ENCODE data around the gene TSLP. TPM values are rescaled to one million over a fixed set of nuclear protein-coding genes. Genes with fewer than 3 reads are reported as not detected.

Gene TSLP
- polyA plus RNA-seq, 1 of the 3 experiments (the other 2 are of a cell fraction) = 1.3 TPM

DNA sequence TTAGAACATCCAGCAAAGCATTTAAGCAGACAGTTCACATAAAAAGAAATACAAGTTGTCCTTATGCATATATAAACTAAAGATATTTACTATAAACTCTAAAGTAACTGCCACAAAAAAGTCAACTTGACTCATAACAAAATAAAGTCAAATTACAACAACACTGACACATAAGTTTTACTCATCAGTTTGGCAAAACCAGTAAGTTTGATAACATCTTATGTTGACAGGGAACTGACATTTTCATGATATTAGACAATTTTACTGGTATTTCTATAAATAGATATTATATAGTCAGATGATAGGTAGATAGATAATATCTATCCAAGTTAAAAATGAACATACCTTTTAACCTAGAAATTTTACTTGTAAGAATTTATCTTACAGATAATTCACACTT, 9.9 kb upstream of the TSLP start:
- DNase-seq = no peak

DNA sequence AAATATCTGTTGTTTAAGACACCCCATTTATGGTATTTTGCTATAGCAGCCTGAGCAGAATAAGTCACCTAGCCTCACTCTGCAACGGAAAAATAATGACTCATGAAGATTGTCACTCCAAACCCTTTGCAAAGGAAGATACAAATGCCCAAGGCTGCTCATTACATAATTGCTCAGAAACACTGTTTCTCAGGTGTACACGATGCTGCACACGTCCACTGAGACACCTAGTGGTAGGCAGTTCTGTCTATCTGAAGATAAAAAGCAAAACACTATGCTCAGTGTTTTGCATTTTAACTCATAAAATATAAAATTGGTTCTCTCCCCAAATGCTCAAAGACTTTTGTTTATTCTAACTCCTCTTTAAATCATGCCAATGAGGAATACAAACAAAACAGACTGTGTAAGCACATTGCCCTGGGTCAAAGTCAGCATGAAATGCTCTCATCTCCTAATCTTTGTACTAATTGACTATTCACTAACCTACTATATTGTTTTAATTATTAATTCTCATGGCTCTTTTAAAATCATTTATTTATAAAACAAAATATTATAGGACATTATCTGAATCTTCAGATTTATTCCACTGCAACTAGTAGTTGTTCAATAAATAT, 7.7 kb upstream of the TSLP start:
- peaks cover 0 to 2% of the 10 kb centered on the region in 2 experiments; a peak in 2 of 4 replicates for H3K4me1 ChIP-seq (ENCODE audit: control insufficient read depth in 1 of 2, insufficient read depth in 2 of 2, low read depth in 1 of 2, low read length in 1 of 2)
- no peak for TF ChIP-seq NFIC (IDR thresholded peaks at IDR 0.05; ENCODE audit: borderline replicate concordance)
- peak; percentile 67 for TF ChIP-seq RAD21 (IDR thresholded peaks at IDR 0.05; ENCODE audit: low read length)
- TF ChIP-seq SMC3 (IDR thresholded peaks at IDR 0.05; ENCODE audit: low read depth, low read length) = peak; percentile 62
- TF ChIP-seq GATA2 (CRISPR knock-in tag; IDR thresholded peaks at IDR 0.05) = no peak
- TF ChIP-seq, protein P1, sequence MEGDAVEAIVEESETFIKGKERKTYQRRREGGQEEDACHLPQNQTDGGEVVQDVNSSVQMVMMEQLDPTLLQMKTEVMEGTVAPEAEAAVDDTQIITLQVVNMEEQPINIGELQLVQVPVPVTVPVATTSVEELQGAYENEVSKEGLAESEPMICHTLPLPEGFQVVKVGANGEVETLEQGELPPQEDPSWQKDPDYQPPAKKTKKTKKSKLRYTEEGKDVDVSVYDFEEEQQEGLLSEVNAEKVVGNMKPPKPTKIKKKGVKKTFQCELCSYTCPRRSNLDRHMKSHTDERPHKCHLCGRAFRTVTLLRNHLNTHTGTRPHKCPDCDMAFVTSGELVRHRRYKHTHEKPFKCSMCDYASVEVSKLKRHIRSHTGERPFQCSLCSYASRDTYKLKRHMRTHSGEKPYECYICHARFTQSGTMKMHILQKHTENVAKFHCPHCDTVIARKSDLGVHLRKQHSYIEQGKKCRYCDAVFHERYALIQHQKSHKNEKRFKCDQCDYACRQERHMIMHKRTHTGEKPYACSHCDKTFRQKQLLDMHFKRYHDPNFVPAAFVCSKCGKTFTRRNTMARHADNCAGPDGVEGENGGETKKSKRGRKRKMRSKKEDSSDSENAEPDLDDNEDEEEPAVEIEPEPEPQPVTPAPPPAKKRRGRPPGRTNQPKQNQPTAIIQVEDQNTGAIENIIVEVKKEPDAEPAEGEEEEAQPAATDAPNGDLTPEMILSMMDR (IDR thresholded peaks at IDR 0.05) = peak; percentile 60
- no peak for TF ChIP-seq GABPA (IDR thresholded peaks at IDR 0.05; ENCODE audit: low read depth)
- no peak for TF ChIP-seq CHD2 (IDR thresholded peaks at IDR 0.05; ENCODE audit: low read length, partially characterized antibody)
- H3K79me2 ChIP-seq (ENCODE audit: insufficient read depth) = no peaks in the 10 kb centered on the region; the same call in 1 of the 2 replicates
- no peak overlapping the region for H3K27ac ChIP-seq (ENCODE audit: low read depth in 2 of 2, low read length in 1 of 2)
- H3K4me3 ChIP-seq (ENCODE audit: low read depth in 2 of 2, low read length in 1 of 2) = no peak overlapping the region
- H3K4me2 ChIP-seq = no peak overlapping the region
- no peak overlapping the region for H2AFZ ChIP-seq (ENCODE audit: low read depth)
- no peak overlapping the region for H3K9ac ChIP-seq
- 44% methylated on average over 3 of the region's 3 CpGs for WGBS (ENCODE audit: low lambda C conversion rate)
- ChIA-PET CTCF (interaction anchor here (0.6 to 2.4 kb wide), 4 partner anchors 11 to 307 kb away, joined by 3 to 5 read pairs (median 4); no protein-coding TSS in a partner anchor), POLR2A (no interaction called here)
- H4K20me1 ChIP-seq (ENCODE audit: insufficient read depth) = no peaks in the 10 kb centered on the region
- H3K9me2 ChIP-seq = no peaks in the 10 kb centered on the region
- no peaks in the 10 kb centered on the region for H3K27me3 ChIP-seq (ENCODE audit: insufficient read depth)
- peaks cover 3% of the 10 kb centered on the region; the same call in 1 of the 2 replicates for H3K9me3 ChIP-seq
- H3F3A ChIP-seq (replicated peaks; ENCODE audit: insufficient read depth) = peaks cover 10% of the 10 kb centered on the region
- peak; percentile 31 for DNase-seq
- no peaks in the 10 kb centered on the region for H3K36me3 ChIP-seq (replicated peaks in 1 of 2; ENCODE audit: control insufficient read depth in 1 of 2, insufficient read depth in 2 of 2, low read length in 1 of 2)

More for the DNA sequence above, 9.9 kb upstream of the TSLP start:
- H3K9ac ChIP-seq = 0 out of 2 replicates have a peak overlapping the region, but pooled peaks have one; percentile 14
- no peak overlapping the region for H3K4me3 ChIP-seq (ENCODE audit: low read depth in 2 of 2, low read length in 1 of 2)
- H4K20me1 ChIP-seq (ENCODE audit: insufficient read depth) = no peaks in the 10 kb centered on the region
- peaks cover 10% of the 10 kb centered on the region for H3F3A ChIP-seq (replicated peaks; ENCODE audit: insufficient read depth)
- no peaks in the 10 kb centered on the region for H3K36me3 ChIP-seq (replicated peaks in 1 of 2; ENCODE audit: control insufficient read depth in 1 of 2, insufficient read depth in 2 of 2, low read length in 1 of 2)
- no peaks in the 10 kb centered on the region for H3K27me3 ChIP-seq (ENCODE audit: insufficient read depth)
- peak; percentile 66 for TF ChIP-seq JUND (IDR thresholded peaks at IDR 0.05)
- TF ChIP-seq GATA2 (CRISPR knock-in tag; IDR thresholded peaks at IDR 0.05) = no peak
- TF ChIP-seq FOXM1 (IDR thresholded peaks at IDR 0.05; ENCODE audit: low read depth) = no peak
- peak; percentile 58; the same call in 1 of the 2 replicates for TF ChIP-seq TEAD4 (IDR thresholded peaks at IDR 0.05; ENCODE audit: borderline replicate concordance, insufficient read depth)
- TF ChIP-seq, protein P2, sequence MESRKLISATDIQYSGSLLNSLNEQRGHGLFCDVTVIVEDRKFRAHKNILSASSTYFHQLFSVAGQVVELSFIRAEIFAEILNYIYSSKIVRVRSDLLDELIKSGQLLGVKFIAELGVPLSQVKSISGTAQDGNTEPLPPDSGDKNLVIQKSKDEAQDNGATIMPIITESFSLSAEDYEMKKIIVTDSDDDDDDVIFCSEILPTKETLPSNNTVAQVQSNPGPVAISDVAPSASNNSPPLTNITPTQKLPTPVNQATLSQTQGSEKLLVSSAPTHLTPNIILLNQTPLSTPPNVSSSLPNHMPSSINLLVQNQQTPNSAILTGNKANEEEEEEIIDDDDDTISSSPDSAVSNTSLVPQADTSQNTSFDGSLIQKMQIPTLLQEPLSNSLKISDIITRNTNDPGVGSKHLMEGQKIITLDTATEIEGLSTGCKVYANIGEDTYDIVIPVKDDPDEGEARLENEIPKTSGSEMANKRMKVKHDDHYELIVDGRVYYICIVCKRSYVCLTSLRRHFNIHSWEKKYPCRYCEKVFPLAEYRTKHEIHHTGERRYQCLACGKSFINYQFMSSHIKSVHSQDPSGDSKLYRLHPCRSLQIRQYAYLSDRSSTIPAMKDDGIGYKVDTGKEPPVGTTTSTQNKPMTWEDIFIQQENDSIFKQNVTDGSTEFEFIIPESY (IDR thresholded peaks at IDR 0.05; ENCODE audit: borderline replicate concordance, low read depth) = peak; percentile 20; the same call in 1 of the 2 replicates
- peak; percentile 91 for TF ChIP-seq MEF2A (IDR thresholded peaks at IDR 0.05; ENCODE audit: borderline replicate concordance, low read depth)
- peak; percentile 53; the same call in 1 of the 2 replicates for TF ChIP-seq FOSL2 (IDR thresholded peaks at IDR 0.05; ENCODE audit: borderline replicate concordance, low read depth)
- TF ChIP-seq, protein P3, sequence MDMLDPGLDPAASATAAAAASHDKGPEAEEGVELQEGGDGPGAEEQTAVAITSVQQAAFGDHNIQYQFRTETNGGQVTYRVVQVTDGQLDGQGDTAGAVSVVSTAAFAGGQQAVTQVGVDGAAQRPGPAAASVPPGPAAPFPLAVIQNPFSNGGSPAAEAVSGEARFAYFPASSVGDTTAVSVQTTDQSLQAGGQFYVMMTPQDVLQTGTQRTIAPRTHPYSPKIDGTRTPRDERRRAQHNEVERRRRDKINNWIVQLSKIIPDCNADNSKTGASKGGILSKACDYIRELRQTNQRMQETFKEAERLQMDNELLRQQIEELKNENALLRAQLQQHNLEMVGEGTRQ (IDR thresholded peaks at IDR 0.05; ENCODE audit: borderline replicate concordance, low read depth, low read length) = no peak
- peak; percentile 88 for TF ChIP-seq TCF12 (IDR thresholded peaks at IDR 0.05)
- TF ChIP-seq GABPA (IDR thresholded peaks at IDR 0.05; ENCODE audit: low read depth) = no peak
- no peak for TF ChIP-seq EZH2phosphoT487 (IDR thresholded peaks at IDR 0.05; ENCODE audit: borderline replicate concordance, low read depth)
- TF ChIP-seq EP300 (IDR thresholded peaks at IDR 0.05; ENCODE audit: borderline replicate concordance in 1 of 2, low read depth in 1 of 2, low read length in 1 of 2) = peak in 1 of 2 experiments; percentile 85; a peak in 2 of 4 replicates
- TF ChIP-seq, protein P4, sequence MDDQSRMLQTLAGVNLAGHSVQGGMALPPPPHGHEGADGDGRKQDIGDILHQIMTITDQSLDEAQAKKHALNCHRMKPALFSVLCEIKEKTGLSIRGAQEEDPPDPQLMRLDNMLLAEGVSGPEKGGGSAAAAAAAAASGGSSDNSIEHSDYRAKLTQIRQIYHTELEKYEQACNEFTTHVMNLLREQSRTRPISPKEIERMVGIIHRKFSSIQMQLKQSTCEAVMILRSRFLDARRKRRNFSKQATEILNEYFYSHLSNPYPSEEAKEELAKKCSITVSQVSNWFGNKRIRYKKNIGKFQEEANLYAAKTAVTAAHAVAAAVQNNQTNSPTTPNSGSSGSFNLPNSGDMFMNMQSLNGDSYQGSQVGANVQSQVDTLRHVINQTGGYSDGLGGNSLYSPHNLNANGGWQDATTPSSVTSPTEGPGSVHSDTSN (IDR thresholded peaks at IDR 0.05) = peak; percentile 85
- TF ChIP-seq NFIC (IDR thresholded peaks at IDR 0.05; ENCODE audit: borderline replicate concordance) = peak; percentile 78
- peaks cover 0 to 2% of the 10 kb centered on the region in 2 experiments; a peak in 2 of 4 replicates for H3K4me1 ChIP-seq (ENCODE audit: control insufficient read depth in 1 of 2, insufficient read depth in 2 of 2, low read depth in 1 of 2, low read length in 1 of 2)
- H3K4me2 ChIP-seq = peak overlapping the region; percentile 28; the same call in 1 of the 2 replicates
- peak overlapping the region in 1 of 2 experiments; percentile 38; a peak in 2 of 4 replicates for H3K27ac ChIP-seq (ENCODE audit: low read depth in 2 of 2, low read length in 1 of 2)
- ChIA-PET CTCF (no interaction called here), POLR2A (no interaction called here)
- no peaks in the 10 kb centered on the region for H3K9me2 ChIP-seq
- peaks cover 3% of the 10 kb centered on the region; the same call in 1 of the 2 replicates for H3K9me3 ChIP-seq
- no peak overlapping the region for H2AFZ ChIP-seq (ENCODE audit: low read depth)
- H3K79me2 ChIP-seq (ENCODE audit: insufficient read depth) = no peaks in the 10 kb centered on the region; the same call in 1 of the 2 replicates

Data from SK-N-SH (cell line).